ENCODE results near the gene KLHL34.

Gene KLHL34

DNA sequence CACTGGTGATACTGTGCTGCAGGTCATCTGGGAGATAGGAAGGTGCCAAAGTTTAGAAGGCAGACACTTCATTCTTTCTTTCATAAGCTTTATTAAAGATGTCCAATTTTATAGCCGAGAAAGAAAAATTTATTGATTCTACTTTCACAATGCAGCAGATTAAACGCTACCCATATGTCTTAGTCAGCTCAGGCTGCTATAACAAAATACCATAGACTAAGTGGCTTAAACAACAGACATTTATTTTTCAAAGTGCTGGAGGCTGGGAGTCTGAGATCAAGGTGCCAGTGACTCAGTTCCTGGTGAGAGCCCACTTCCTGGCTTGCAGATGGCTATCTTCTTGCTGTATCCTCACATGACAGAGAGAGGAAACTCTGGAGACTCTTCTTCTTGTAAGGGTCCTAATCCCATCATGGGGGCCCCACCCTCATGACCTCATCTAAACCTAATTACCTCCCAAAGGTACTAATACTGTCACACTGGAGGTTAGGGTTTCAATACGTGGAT is 33.4 kb upstream of the KLHL34 start:
- TF ChIP-seq CTCF (conservative IDR thresholded peaks at IDR 0.05; ENCODE audit: low read depth, low read length): no peak
- H3K4me3 ChIP-seq (ENCODE audit: low read depth, low read length): no peak overlapping the region
- no peak for DNase-seq (ENCODE audit: low read depth)

DNA sequence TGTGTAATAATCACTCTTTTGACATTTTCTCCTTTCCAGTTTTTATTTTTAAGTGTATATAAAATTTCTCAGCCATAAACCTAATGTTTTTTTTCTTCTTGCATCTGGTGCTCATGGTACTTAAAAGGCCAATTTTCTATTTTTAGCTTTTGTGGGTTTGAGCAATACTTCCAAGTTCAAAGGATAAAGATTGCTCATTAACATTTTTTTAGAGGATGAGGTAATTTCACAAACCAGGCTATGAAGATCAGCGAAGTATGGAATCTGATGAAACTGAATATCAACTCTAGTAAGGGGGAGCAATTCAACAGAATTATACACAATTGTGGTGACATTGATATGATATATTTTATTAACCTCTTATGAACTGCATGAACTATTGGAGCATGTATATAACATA is 25.8 kb upstream of the KLHL34 start:
- no peak for TF ChIP-seq CTCF (conservative IDR thresholded peaks at IDR 0.05; ENCODE audit: low read depth, low read length)
- H3K4me3 ChIP-seq (ENCODE audit: low read depth, low read length): no peak overlapping the region
- peak; percentile 66 for DNase-seq (ENCODE audit: low read depth)

- no peak for DNase-seq (ENCODE audit: low read depth)
- no peak overlapping the region for H3K4me3 ChIP-seq (ENCODE audit: low read depth, low read length)
- no peak for TF ChIP-seq CTCF (conservative IDR thresholded peaks at IDR 0.05; ENCODE audit: low read depth, low read length)
Measured at GRCh38 chrX:21678048-21678612, 20.0 kb upstream of the KLHL34 start.

DNA sequence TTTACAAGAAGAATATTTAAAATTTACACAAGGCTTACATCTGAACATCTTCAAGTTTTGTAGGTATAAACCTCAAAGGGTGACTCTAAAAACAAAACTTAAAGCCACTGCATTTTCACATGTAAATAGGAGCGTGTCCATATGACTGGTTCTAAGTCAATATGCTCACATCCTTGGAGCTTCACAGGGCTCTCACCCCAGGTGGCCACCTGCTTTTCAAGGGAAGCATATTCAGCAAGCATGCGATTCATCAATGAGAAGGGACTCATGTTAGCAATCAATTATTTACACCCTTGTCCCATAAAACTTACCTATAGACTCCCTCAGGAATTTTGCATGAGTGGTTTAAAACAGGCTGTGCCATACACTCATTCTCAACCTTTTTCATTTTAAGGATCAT is 17.8 kb upstream of the KLHL34 start:
- no peak overlapping the region for H3K4me3 ChIP-seq (ENCODE audit: low read depth, low read length)
- TF ChIP-seq CTCF (conservative IDR thresholded peaks at IDR 0.05; ENCODE audit: low read depth, low read length): no peak
- DNase-seq (ENCODE audit: low read depth): no peak

GRCh38 chrX:21674430-21675186 is 16.5 kb upstream of the KLHL34 start:
- no peak overlapping the region for H3K4me3 ChIP-seq (ENCODE audit: low read depth, low read length)
- TF ChIP-seq CTCF (conservative IDR thresholded peaks at IDR 0.05; ENCODE audit: low read depth, low read length): no peak
- DNase-seq (ENCODE audit: low read depth): no peak

- no peak for DNase-seq (ENCODE audit: low read depth)
- no peak overlapping the region for H3K4me3 ChIP-seq (ENCODE audit: low read depth, low read length)
- TF ChIP-seq CTCF (conservative IDR thresholded peaks at IDR 0.05; ENCODE audit: low read depth, low read length): no peak
Measured at GRCh38 chrX:21666679-21667078, 8.5 kb upstream of the KLHL34 start.

DNA sequence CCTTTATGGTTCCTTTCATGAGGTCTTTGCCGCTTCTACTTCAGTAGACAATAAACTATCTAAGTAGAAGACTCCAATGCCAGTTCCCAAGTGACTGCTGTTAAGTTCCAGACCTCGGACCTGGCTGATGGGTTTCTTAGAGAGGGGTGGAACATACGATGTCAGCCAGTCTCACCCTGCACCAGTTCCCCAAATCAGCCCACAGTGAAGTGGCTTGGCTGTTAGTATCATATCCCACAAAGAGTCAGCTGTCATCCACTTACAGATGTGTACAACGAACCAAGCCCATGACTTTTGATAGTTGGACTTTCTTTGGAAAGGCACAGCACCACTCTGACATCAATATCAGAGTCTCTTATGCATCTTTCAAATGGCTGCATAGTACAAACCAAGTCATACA is 8.1 kb upstream of the KLHL34 start:
- H3K4me3 ChIP-seq (ENCODE audit: low read depth, low read length): no peak overlapping the region
- DNase-seq (ENCODE audit: low read depth): no peak
- no peak for TF ChIP-seq CTCF (conservative IDR thresholded peaks at IDR 0.05; ENCODE audit: low read depth, low read length)

Measured in choroid plexus epithelial cell (primary cell).